ENCODE measurements around the gene POLE3. TPM values are rescaled to one million over a fixed set of nuclear protein-coding genes. Genes with fewer than 3 reads are reported as not detected.
"Not testable (repeated sequence)": the region's sequence is repeated elsewhere in the genome, so short reads cannot be mapped to it uniquely, and the experiment has no call there.

The POLE3 gene
- total RNA-seq, 4 donors from 2014 or later = 29.1 to 59.4 (median 32.2) TPM

GRCh38 chr9:113425072-113425471 lies 14.6 kb upstream of the POLE3 start:
- DNase-seq (ENCODE audit: low spot score) (no peak), ATAC-seq (ENCODE audit: low FRiP score) (no peak)
- no peak for TF ChIP-seq CTCF (IDR thresholded peaks at IDR 0.05)

GRCh38 chr9:113421726-113422125 lies 11.3 kb upstream of the POLE3 start:
- ATAC-seq (ENCODE audit: low FRiP score) = no peak
- TF ChIP-seq CTCF (IDR thresholded peaks at IDR 0.05) = no peak
- DNase-seq (ENCODE audit: low spot score) = no peak

- ATAC-seq (ENCODE audit: low FRiP score) (no peak), DNase-seq (ENCODE audit: low spot score) (no peak)
- no peak for TF ChIP-seq CTCF (IDR thresholded peaks at IDR 0.05)
Measured at GRCh38 chr9:113417370-113417769, 6.9 kb upstream of the POLE3 start.

GRCh38 chr9:113416149-113416721 lies 5.8 kb upstream of the POLE3 start:
- TF ChIP-seq CTCF (IDR thresholded peaks at IDR 0.05) = no peak
- no peak for ATAC-seq (ENCODE audit: low FRiP score)
- no peak for DNase-seq (ENCODE audit: low spot score)

- ATAC-seq (ENCODE audit: low FRiP score) (peak; percentile 10), DNase-seq (ENCODE audit: low spot score) (no peak)
- no peak for TF ChIP-seq CTCF (IDR thresholded peaks at IDR 0.05)
Measured at GRCh38 chr9:113409883-113410206, 630 bp downstream of the POLE3 start.

- TF ChIP-seq CTCF (IDR thresholded peaks at IDR 0.05) = no peak
- ATAC-seq (ENCODE audit: low FRiP score) = no peak
- DNase-seq (ENCODE audit: low spot score) = no peak
Measured at GRCh38 chr9:113409481-113409880, 994 bp downstream of the POLE3 start.

GRCh38 chr9:113406873-113407511 lies 3.5 kb downstream of the POLE3 start:
- ATAC-seq (ENCODE audit: low FRiP score) = not testable (repeated sequence)
- DNase-seq (ENCODE audit: low spot score) = peak; percentile 42
- TF ChIP-seq CTCF (IDR thresholded peaks at IDR 0.05) = peak in 1 of 3 donors; percentile 42

- not testable (repeated sequence) for ATAC-seq (ENCODE audit: low FRiP score); DNase-seq (ENCODE audit: low spot score)
Measured at GRCh38 chr9:113406353-113406752, 4.1 kb downstream of the POLE3 start.
